GM23338 (cell line): Measurements from ENCODE around the gene WNT9A. TPM values are rescaled to one million over a fixed set of nuclear protein-coding genes. Genes with fewer than 3 reads are reported as not detected.

Experiments used
- ATAC-seq: fragments of 200-7000 bp; cut with Tn5 transposase; 3 replicates; pipeline ENCODE4 v1.9.1; 2020
- DNase-seq: peaks from one replicate; pipeline ENCODE4 v3.0.0-alpha.2; 2015; ENCODE audit warnings: low spot score
- H2AFZ ChIP-seq: fragments of 200-600 bp; sonication (generic); 2 replicates; pipeline ENCODE4 v1.8.0; 2016; ENCODE audit warnings: antibody characterized with exemption, mild to moderate bottlenecking, moderate library complexity
- H3F3A ChIP-seq: fragments of 200-600 bp; sonication (generic); replicated peaks from 2 replicates; pipeline ENCODE4 v1.8.0; 2017; ENCODE audit warnings: antibody characterized with exemption, mixed run types, low read depth
- H3K27ac ChIP-seq: fragments of 200-600 bp; sonication (generic); 2 replicates; pipeline ENCODE4 v1.6.1; 2016; ENCODE audit warnings: low read depth
- H3K27me3 ChIP-seq: fragments of 200-600 bp; sonication (generic); 2 replicates; pipeline ENCODE4 v1.8.0; 2016; ENCODE audit warnings: mild to moderate bottlenecking, mixed run types, moderate library complexity; ENCODE audit not compliant: insufficient read depth
- H3K36me3 ChIP-seq: fragments of 200-600 bp; sonication (generic); 2 replicates; pipeline ENCODE4 v1.8.0; 2016; ENCODE audit warnings: mild to moderate bottlenecking; ENCODE audit not compliant: insufficient read depth
- H3K4me1 ChIP-seq: fragments of 200-600 bp; sonication (generic); 2 replicates; pipeline ENCODE4 v1.8.0; 2016; ENCODE audit warnings: mild to moderate bottlenecking, moderate library complexity; ENCODE audit not compliant: insufficient read depth
- H3K4me2 ChIP-seq: fragments of 200-600 bp; sonication (generic); 2 replicates; pipeline ENCODE4 v1.7.1; 2017; ENCODE audit warnings: mixed run types
- H3K4me3 ChIP-seq: fragments of 200-600 bp; sonication (generic); 2 replicates; pipeline ENCODE4 v1.6.1; 2016; ENCODE audit warnings: mixed run types
- H3K79me2 ChIP-seq: fragments of 200-600 bp; sonication (generic); replicated peaks from 2 replicates; pipeline ENCODE4 v1.8.0; 2017; ENCODE audit warnings: mild to moderate bottlenecking; ENCODE audit not compliant: insufficient read depth
- H3K9me2 ChIP-seq: fragments of 200-600 bp; sonication (generic); 2 replicates; pipeline ENCODE4 v1.8.0; 2017; ENCODE audit not compliant: insufficient read depth
- H4K20me1 ChIP-seq: fragments of 200-600 bp; sonication (generic); replicated peaks from 2 replicates; pipeline ENCODE4 v1.8.0; 2017; ENCODE audit warnings: mild to moderate bottlenecking; ENCODE audit not compliant: insufficient read depth
- H3K27ac Mint-ChIP-seq: 2 replicates; pipeline ENCODE4 v1.8.0; 2020; ENCODE audit warnings: inconsistent platforms, mild to moderate bottlenecking, moderate library complexity, mixed read lengths
- H3K27me3 Mint-ChIP-seq: 3 replicates; pipeline ENCODE4 v1.8.0; 2022; ENCODE audit warnings: low read depth, mild to moderate bottlenecking, moderate library complexity, mixed read lengths, inconsistent platforms; ENCODE audit not compliant: insufficient read depth, poor library complexity
- H3K36me3 Mint-ChIP-seq: 3 replicates; pipeline ENCODE4 v1.8.0; 2021; ENCODE audit warnings: low read depth, mild to moderate bottlenecking, inconsistent platforms, moderate library complexity, mixed read lengths
- H3K4me1 Mint-ChIP-seq: 3 replicates; pipeline ENCODE4 v1.8.0; 2020; ENCODE audit warnings: mild to moderate bottlenecking, inconsistent platforms, mixed read lengths
- H3K4me3 Mint-ChIP-seq: 3 replicates; pipeline ENCODE4 v1.8.0; 2021; ENCODE audit warnings: moderate library complexity, mild to moderate bottlenecking, inconsistent platforms, mixed read lengths
- H3K9me3 Mint-ChIP-seq: 3 replicates; pipeline ENCODE4 v1.8.0; 2020; ENCODE audit warnings: moderate library complexity, mild to moderate bottlenecking, inconsistent platforms, mixed read lengths
- ZNF114 ChIP-seq: fragments of 250-450 bp; sonication (Bioruptor Pico); IDR thresholded peaks from 2 replicates; pipeline ENCODE4 v1.5.0; 2020; ENCODE audit warnings: mild to moderate bottlenecking, moderate library complexity
- polyA plus RNA-seq: library from polyadenylated mRNA; unstranded; fragments of >200 nt; fragmentation: Nextera tagmentation; extraction: Ambion mirVana; gene quantifications from 2 replicates; pipeline ENCODE4 v1.2.1, GENCODE V29; 2016
- total RNA-seq: library from RNA; depleted of rRNA; stranded (reverse); fragments of >200 nt; shearing (Covaris generic); gene quantifications from 2 replicates; pipeline ENCODE4 v1.2.3, GENCODE V29; 2014
- TF ChIP-seq, protein P1 (sequence below): IDR thresholded peaks from one replicate; pipeline ENCODE4 v1.6.1; 2018; ENCODE audit warnings: antibody characterized with exemption; ENCODE audit not compliant: unreplicated experiment
- TF ChIP-seq, protein P2 (sequence below): fragments of 250-450 bp; sonication (Bioruptor Pico); IDR thresholded peaks from 2 replicates; pipeline ENCODE4 v1.5.0; 2020; ENCODE audit warnings: mild to moderate bottlenecking, moderate library complexity

Gene WNT9A
- total and polyA plus RNA-seq, 2 experiments from 2014 or later = 0.06 to 2.0 TPM

GRCh38 chr1:227903614-227904501 is 43.9 kb downstream of the WNT9A start (continued):
- TF ChIP-seq, protein P1, sequence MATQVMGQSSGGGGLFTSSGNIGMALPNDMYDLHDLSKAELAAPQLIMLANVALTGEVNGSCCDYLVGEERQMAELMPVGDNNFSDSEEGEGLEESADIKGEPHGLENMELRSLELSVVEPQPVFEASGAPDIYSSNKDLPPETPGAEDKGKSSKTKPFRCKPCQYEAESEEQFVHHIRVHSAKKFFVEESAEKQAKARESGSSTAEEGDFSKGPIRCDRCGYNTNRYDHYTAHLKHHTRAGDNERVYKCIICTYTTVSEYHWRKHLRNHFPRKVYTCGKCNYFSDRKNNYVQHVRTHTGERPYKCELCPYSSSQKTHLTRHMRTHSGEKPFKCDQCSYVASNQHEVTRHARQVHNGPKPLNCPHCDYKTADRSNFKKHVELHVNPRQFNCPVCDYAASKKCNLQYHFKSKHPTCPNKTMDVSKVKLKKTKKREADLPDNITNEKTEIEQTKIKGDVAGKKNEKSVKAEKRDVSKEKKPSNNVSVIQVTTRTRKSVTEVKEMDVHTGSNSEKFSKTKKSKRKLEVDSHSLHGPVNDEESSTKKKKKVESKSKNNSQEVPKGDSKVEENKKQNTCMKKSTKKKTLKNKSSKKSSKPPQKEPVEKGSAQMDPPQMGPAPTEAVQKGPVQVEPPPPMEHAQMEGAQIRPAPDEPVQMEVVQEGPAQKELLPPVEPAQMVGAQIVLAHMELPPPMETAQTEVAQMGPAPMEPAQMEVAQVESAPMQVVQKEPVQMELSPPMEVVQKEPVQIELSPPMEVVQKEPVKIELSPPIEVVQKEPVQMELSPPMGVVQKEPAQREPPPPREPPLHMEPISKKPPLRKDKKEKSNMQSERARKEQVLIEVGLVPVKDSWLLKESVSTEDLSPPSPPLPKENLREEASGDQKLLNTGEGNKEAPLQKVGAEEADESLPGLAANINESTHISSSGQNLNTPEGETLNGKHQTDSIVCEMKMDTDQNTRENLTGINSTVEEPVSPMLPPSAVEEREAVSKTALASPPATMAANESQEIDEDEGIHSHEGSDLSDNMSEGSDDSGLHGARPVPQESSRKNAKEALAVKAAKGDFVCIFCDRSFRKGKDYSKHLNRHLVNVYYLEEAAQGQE = no peak
- TF ChIP-seq ZNF114 (CRISPR knock-in tag) = no peak

GRCh38 chr1:227903061-227903521 is 44.6 kb downstream of the WNT9A start:
- H3K27me3 Mint-ChIP-seq = peaks cover 15% of the 10 kb centered on the region
- Histone ChIP-seq H3K4me3 (no peak overlapping the region), H3K27ac (no peak overlapping the region), H3K79me2 (no peaks in the 10 kb centered on the region), H3F3A (no peaks in the 10 kb centered on the region), H2AFZ (no peak overlapping the region), H3K36me3 (no peaks in the 10 kb centered on the region), H3K4me1 (peaks cover 4% of the 10 kb centered on the region; the same call in 1 of the 2 replicates), H4K20me1 (no peaks in the 10 kb centered on the region), H3K4me2 (no peak overlapping the region), H3K9me2 (no peaks in the 10 kb centered on the region), H3K27me3 (no peaks in the 10 kb centered on the region)
- TF ChIP-seq, protein P2, sequence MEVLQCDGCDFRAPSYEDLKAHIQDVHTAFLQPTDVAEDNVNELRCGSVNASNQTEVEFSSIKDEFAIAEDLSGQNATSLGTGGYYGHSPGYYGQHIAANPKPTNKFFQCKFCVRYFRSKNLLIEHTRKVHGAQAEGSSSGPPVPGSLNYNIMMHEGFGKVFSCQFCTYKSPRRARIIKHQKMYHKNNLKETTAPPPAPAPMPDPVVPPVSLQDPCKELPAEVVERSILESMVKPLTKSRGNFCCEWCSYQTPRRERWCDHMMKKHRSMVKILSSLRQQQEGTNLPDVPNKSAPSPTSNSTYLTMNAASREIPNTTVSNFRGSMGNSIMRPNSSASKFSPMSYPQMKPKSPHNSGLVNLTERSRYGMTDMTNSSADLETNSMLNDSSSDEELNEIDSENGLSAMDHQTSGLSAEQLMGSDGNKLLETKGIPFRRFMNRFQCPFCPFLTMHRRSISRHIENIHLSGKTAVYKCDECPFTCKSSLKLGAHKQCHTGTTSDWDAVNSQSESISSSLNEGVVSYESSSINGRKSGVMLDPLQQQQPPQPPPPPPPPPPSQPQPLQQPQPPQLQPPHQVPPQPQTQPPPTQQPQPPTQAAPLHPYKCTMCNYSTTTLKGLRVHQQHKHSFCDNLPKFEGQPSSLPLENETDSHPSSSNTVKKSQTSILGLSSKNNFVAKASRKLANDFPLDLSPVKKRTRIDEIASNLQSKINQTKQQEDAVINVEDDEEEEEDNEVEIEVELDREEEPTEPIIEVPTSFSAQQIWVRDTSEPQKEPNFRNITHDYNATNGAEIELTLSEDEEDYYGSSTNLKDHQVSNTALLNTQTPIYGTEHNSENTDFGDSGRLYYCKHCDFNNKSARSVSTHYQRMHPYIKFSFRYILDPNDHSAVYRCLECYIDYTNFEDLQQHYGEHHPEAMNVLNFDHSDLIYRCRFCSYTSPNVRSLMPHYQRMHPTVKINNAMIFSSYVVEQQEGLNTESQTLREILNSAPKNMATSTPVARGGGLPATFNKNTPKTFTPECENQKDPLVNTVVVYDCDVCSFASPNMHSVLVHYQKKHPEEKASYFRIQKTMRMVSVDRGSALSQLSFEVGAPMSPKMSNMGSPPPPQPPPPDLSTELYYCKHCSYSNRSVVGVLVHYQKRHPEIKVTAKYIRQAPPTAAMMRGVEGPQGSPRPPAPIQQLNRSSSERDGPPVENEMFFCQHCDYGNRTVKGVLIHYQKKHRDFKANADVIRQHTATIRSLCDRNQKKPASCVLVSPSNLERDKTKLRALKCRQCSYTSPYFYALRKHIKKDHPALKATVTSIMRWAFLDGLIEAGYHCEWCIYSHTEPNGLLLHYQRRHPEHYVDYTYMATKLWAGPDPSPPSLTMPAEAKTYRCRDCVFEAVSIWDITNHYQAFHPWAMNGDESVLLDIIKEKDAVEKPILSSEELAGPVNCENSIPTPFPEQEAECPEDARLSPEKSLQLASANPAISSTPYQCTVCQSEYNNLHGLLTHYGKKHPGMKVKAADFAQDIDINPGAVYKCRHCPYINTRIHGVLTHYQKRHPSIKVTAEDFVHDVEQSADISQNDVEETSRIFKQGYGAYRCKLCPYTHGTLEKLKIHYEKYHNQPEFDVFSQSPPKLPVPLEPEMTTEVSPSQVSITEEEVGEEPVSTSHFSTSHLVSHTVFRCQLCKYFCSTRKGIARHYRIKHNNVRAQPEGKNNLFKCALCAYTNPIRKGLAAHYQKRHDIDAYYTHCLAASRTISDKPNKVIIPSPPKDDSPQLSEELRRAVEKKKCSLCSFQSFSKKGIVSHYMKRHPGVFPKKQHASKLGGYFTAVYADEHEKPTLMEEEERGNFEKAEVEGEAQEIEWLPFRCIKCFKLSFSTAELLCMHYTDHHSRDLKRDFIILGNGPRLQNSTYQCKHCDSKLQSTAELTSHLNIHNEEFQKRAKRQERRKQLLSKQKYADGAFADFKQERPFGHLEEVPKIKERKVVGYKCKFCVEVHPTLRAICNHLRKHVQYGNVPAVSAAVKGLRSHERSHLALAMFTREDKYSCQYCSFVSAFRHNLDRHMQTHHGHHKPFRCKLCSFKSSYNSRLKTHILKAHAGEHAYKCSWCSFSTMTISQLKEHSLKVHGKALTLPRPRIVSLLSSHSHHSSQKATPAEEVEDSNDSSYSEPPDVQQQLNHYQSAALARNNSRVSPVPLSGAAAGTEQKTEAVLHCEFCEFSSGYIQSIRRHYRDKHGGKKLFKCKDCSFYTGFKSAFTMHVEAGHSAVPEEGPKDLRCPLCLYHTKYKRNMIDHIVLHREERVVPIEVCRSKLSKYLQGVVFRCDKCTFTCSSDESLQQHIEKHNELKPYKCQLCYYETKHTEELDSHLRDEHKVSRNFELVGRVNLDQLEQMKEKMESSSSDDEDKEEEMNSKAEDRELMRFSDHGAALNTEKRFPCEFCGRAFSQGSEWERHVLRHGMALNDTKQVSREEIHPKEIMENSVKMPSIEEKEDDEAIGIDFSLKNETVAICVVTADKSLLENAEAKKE (CRISPR knock-in tag) = no peak
- no peak for ATAC-seq
- no peak for DNase-seq
- no peak overlapping the region for H3K27ac Mint-ChIP-seq
- no peak overlapping the region for H3K4me3 Mint-ChIP-seq
- no peaks in the 10 kb centered on the region for H3K9me3 Mint-ChIP-seq
- peaks cover 8% of the 10 kb centered on the region for H3K4me1 Mint-ChIP-seq
- H3K36me3 Mint-ChIP-seq = no peaks in the 10 kb centered on the region; the same call in 2 of the 3 replicates
